ENCODE data around the gene PLA2G12A.

DNA sequence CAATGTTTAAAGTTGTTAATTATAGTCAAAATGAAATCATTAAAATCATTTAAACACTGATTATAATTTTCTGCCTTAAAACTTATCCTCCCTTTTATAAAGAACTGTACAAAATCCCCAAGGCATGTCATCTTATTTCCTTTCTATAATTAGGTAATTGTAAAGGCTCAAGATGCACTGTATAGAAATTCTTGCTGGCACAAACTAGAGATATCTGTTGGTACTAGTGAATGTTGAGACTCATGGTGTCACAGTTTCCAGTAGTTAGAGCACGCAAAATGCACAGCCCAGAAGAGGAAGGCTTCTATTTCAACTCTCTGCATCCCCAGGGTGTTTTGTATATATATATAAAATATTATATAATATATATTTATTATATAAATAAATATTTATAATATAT is 22.7 kb upstream of the PLA2G12A start:
- TF ChIP-seq, protein P1, sequence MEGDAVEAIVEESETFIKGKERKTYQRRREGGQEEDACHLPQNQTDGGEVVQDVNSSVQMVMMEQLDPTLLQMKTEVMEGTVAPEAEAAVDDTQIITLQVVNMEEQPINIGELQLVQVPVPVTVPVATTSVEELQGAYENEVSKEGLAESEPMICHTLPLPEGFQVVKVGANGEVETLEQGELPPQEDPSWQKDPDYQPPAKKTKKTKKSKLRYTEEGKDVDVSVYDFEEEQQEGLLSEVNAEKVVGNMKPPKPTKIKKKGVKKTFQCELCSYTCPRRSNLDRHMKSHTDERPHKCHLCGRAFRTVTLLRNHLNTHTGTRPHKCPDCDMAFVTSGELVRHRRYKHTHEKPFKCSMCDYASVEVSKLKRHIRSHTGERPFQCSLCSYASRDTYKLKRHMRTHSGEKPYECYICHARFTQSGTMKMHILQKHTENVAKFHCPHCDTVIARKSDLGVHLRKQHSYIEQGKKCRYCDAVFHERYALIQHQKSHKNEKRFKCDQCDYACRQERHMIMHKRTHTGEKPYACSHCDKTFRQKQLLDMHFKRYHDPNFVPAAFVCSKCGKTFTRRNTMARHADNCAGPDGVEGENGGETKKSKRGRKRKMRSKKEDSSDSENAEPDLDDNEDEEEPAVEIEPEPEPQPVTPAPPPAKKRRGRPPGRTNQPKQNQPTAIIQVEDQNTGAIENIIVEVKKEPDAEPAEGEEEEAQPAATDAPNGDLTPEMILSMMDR (IDR thresholded peaks at IDR 0.05; ENCODE audit: extremely low read depth in 1 of 2, insufficient read depth in 1 of 2, low read depth in 1 of 2, low read length in 2 of 2) = no peak
- no peak for TF ChIP-seq POLR2A (IDR thresholded peaks at IDR 0.05; ENCODE audit: low read depth, low read length)
- no peak for TF ChIP-seq EZH2 (IDR thresholded peaks at IDR 0.05; ENCODE audit: borderline replicate concordance, low read depth, low read length, severe bottlenecking)
- TF ChIP-seq POLR2AphosphoS5 (IDR thresholded peaks at IDR 0.05; ENCODE audit: insufficient read depth, low read depth, low read length) = no peak
- TF ChIP-seq FOS (IDR thresholded peaks at IDR 0.05; ENCODE audit: borderline replicate concordance, insufficient read depth, low read length) = no peak
- TF ChIP-seq, protein P2, sequence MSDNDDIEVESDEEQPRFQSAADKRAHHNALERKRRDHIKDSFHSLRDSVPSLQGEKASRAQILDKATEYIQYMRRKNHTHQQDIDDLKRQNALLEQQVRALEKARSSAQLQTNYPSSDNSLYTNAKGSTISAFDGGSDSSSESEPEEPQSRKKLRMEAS (IDR thresholded peaks at IDR 0.05; ENCODE audit: insufficient read depth, insufficient read length) = no peak
- no peak for TF ChIP-seq JUN (IDR thresholded peaks at IDR 0.05; ENCODE audit: borderline replicate concordance, insufficient read depth, insufficient read length, low read depth)
- TF ChIP-seq MYC (IDR thresholded peaks at IDR 0.05; ENCODE audit: low read depth, low read length) = no peak
- no peak for TF ChIP-seq GATA2 (IDR thresholded peaks at IDR 0.05; ENCODE audit: insufficient read depth, insufficient read length, low read depth, low read length)

Measured in endothelial cell of umbilical vein (primary cell).